ENCODE data around the gene PRKACG.
"Not testable (repeated sequence)": the region's sequence is repeated elsewhere in the genome, so short reads cannot be mapped to it uniquely, and the experiment has no call there.

PRKACG gene

DNA sequence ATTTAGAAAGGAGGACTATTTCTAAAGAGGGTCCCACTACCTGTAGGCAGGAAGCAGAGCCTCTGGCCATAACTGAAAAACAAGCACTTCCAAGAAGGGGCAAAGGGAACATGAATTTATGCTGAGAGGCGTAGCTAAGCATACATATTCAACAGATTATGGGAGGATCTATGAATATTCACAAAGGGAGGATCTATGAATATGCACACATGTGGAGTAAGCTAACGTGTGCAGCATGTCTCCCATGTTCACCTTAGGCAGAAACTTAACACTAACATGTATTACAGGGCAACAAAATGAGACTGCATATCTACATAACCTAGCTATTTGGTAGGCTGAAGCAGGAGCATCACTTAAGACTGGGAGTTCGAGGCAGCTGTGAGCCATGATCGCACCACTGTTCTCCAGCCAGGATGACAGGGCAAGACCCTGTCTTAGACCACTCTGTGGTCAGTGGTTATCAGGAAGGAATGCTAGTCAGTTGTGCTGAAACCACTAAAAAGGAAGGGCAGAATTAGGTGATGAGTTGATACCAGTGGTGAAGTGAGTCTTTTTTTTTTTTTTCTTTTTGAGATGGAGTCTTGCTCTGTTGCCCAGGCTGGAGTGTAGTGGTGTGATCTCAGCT is 42.4 kb upstream of the PRKACG start:
- H3K4me1 ChIP-seq (ENCODE audit: control insufficient read depth in 1 of 2, insufficient read depth in 2 of 2, low read length in 2 of 2) = no peaks in the 10 kb centered on the region
- no peak overlapping the region for H2BK120ac ChIP-seq (ENCODE audit: insufficient read depth, low read length, poor library complexity)
- no peak for DNase-seq
- WGBS (ENCODE audit: extremely low coverage, insufficient coverage, insufficient read length) = no CpG with 5 or more reads among the region's 4 CpGs
- no peak overlapping the region for H3K18ac ChIP-seq (ENCODE audit: low read length)
- H3K36me3 ChIP-seq (ENCODE audit: control insufficient read depth in 1 of 2, insufficient read depth in 2 of 2, low read length in 2 of 2) = peaks cover 0 to 4% of the 10 kb centered on the region in 2 experiments
- H3K27ac ChIP-seq (ENCODE audit: low read depth, low read length) = no peak overlapping the region
- no peak overlapping the region for H2AFZ ChIP-seq (ENCODE audit: insufficient read depth, low read length, poor library complexity)
- no peak overlapping the region for H3K23ac ChIP-seq (ENCODE audit: low read length)
- no peaks in the 10 kb centered on the region for H3K79me2 ChIP-seq (ENCODE audit: control insufficient read depth, insufficient read depth, low read length, poor library complexity)
- no peak overlapping the region for H3K14ac ChIP-seq (ENCODE audit: low read length)
- no peak overlapping the region for H4K8ac ChIP-seq (ENCODE audit: low read depth, low read length)
- no peaks in the 10 kb centered on the region for H3K27me3 ChIP-seq (ENCODE audit: insufficient read depth, low read length)
- no peaks in the 10 kb centered on the region for H3K9me3 ChIP-seq (ENCODE audit: insufficient read depth, low read depth, low read length)
- no peak overlapping the region for H2BK12ac ChIP-seq (ENCODE audit: low read length)
- H4K91ac ChIP-seq (ENCODE audit: low read depth, low read length) = no peak overlapping the region
- H2BK5ac ChIP-seq (ENCODE audit: low read depth, low read length, poor library complexity) = no peak overlapping the region
- H3K4me2 ChIP-seq (ENCODE audit: low read length) = no peak overlapping the region
- H3K4ac ChIP-seq (ENCODE audit: low read depth, low read length) = no peak overlapping the region
- peak overlapping the region; percentile 23 for H3K9ac ChIP-seq (ENCODE audit: low read length)
- no peak overlapping the region for H4K12ac ChIP-seq (ENCODE audit: low read depth, low read length)
- no peak overlapping the region for H2AK5ac ChIP-seq (ENCODE audit: low read length)
- H3K4me3 ChIP-seq (ENCODE audit: low read depth, low read length) = no peak overlapping the region
- H3K79me1 ChIP-seq (ENCODE audit: low read length) = no peaks in the 10 kb centered on the region

DNA sequence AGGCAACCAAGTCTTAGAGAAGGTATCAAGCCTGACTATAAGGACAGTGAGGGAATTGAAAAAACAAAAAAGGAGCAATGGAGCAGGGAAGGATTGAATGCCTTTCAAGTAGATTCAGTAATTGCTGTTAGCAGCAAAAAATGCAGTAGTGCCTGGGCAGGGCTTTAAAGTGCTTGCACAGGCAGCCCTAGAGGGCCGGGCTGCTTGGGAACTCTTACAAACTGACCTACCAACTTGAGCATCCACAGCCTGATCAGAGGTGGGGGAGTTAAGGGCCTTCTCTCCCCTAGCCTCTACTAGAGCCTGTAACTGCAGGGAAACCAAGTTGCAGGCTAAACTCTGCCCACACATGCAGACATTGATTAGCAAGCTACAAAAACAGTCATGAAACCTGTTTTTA is 41.1 kb upstream of the PRKACG start:
- H3K4me3 ChIP-seq (ENCODE audit: low read depth, low read length) = no peak overlapping the region
- H3K23ac ChIP-seq (ENCODE audit: low read length) = no peak overlapping the region
- H3K18ac ChIP-seq (ENCODE audit: low read length) = no peak overlapping the region
- H3K27ac ChIP-seq (ENCODE audit: low read depth, low read length) = no peak overlapping the region
- H2AK5ac ChIP-seq (ENCODE audit: low read length) = no peak overlapping the region
- no CpG with 5 or more reads among the region's 1 CpG for WGBS (ENCODE audit: extremely low coverage, insufficient coverage, insufficient read length)
- H3K14ac ChIP-seq (ENCODE audit: low read length) = no peak overlapping the region
- H2BK5ac ChIP-seq (ENCODE audit: low read depth, low read length, poor library complexity) = no peak overlapping the region
- no peak overlapping the region for H2BK120ac ChIP-seq (ENCODE audit: insufficient read depth, low read length, poor library complexity)
- H3K36me3 ChIP-seq (ENCODE audit: control insufficient read depth in 1 of 2, insufficient read depth in 2 of 2, low read length in 2 of 2) = peaks cover 0 to 4% of the 10 kb centered on the region in 2 experiments
- H2AFZ ChIP-seq (ENCODE audit: insufficient read depth, low read length, poor library complexity) = no peak overlapping the region
- H3K4ac ChIP-seq (ENCODE audit: low read depth, low read length) = no peak overlapping the region
- H4K8ac ChIP-seq (ENCODE audit: low read depth, low read length) = no peak overlapping the region
- H4K12ac ChIP-seq (ENCODE audit: low read depth, low read length) = no peak overlapping the region
- no peaks in the 10 kb centered on the region for H3K4me1 ChIP-seq (ENCODE audit: control insufficient read depth in 1 of 2, insufficient read depth in 2 of 2, low read length in 2 of 2)
- no peaks in the 10 kb centered on the region for H3K79me1 ChIP-seq (ENCODE audit: low read length)
- no peak overlapping the region for H3K9ac ChIP-seq (ENCODE audit: low read length)
- no peaks in the 10 kb centered on the region for H3K27me3 ChIP-seq (ENCODE audit: insufficient read depth, low read length)
- H4K91ac ChIP-seq (ENCODE audit: low read depth, low read length) = no peak overlapping the region
- H3K4me2 ChIP-seq (ENCODE audit: low read length) = no peak overlapping the region
- H2BK12ac ChIP-seq (ENCODE audit: low read length) = no peak overlapping the region
- no peak for DNase-seq
- H3K79me2 ChIP-seq (ENCODE audit: control insufficient read depth, insufficient read depth, low read length, poor library complexity) = no peaks in the 10 kb centered on the region
- no peaks in the 10 kb centered on the region for H3K9me3 ChIP-seq (ENCODE audit: insufficient read depth, low read depth, low read length)

DNA sequence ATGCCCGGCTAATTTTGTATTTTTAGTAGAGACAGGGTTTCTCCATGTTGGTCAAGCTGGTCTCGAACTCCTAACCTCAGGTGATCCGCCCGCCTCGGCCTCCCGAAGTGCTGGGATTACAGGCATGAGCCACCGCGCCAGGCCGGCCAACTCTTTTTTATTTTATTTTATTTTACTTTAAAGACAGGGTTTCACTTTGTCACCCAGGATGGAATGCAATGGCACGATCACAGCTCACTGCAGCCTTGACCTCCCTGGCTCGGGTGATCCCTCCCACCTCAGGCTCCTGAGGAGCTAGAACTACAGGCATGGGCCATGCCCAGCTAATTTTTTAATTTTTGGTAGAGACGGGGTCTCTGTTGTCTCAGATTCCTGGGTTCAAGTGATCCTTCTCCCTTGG is 37.0 kb upstream of the PRKACG start:
- not testable (repeated sequence) for H3K4me3 ChIP-seq (ENCODE audit: low read depth, low read length); H2AFZ ChIP-seq (ENCODE audit: insufficient read depth, low read length, poor library complexity); H3K4me2 ChIP-seq (ENCODE audit: low read length); H3K27ac ChIP-seq (ENCODE audit: low read depth, low read length); H3K9me3 ChIP-seq (ENCODE audit: insufficient read depth, low read depth, low read length); H3K18ac ChIP-seq (ENCODE audit: low read length); H4K8ac ChIP-seq (ENCODE audit: low read depth, low read length); H3K36me3 ChIP-seq (ENCODE audit: control insufficient read depth in 1 of 2, insufficient read depth in 2 of 2, low read length in 2 of 2); H3K14ac ChIP-seq (ENCODE audit: low read length); H3K79me2 ChIP-seq (ENCODE audit: control insufficient read depth, insufficient read depth, low read length, poor library complexity); H3K9ac ChIP-seq (ENCODE audit: low read length); H2AK5ac ChIP-seq (ENCODE audit: low read length); H2BK12ac ChIP-seq (ENCODE audit: low read length); H4K12ac ChIP-seq (ENCODE audit: low read depth, low read length); H3K4ac ChIP-seq (ENCODE audit: low read depth, low read length); H4K91ac ChIP-seq (ENCODE audit: low read depth, low read length); H3K4me1 ChIP-seq (ENCODE audit: control insufficient read depth in 1 of 2, insufficient read depth in 2 of 2, low read length in 2 of 2); DNase-seq; H3K27me3 ChIP-seq (ENCODE audit: insufficient read depth, low read length); H2BK120ac ChIP-seq (ENCODE audit: insufficient read depth, low read length, poor library complexity); H3K79me1 ChIP-seq (ENCODE audit: low read length); H3K23ac ChIP-seq (ENCODE audit: low read length); H2BK5ac ChIP-seq (ENCODE audit: low read depth, low read length, poor library complexity)
- WGBS (ENCODE audit: extremely low coverage, insufficient coverage, insufficient read length) = no CpG with 5 or more reads among the region's 12 CpGs

DNA sequence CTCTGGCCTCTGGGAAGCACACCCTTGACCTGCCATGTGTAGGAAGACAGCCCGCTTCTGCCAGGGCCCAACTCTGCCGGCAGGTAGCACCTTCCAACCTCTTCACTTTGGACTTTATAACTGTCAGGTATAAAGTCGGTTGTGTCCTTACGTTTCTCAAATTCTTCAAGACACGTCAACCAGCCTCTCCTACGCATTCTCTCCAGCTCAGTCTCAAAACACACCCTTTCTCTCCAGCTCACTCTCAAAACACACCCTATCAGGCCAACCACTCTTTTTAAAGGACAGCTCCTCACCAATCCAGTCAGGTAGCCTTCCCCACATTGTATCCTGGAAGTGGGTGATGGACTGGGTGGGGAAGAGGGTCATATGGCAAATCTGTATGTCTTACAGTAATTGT is 35.2 kb upstream of the PRKACG start:
- Histone ChIP-seq H3K23ac (ENCODE audit: low read length) (no peak overlapping the region), H3K9ac (ENCODE audit: low read length) (no peak overlapping the region), H3K9me3 (ENCODE audit: insufficient read depth, low read depth, low read length) (no peaks in the 10 kb centered on the region), H4K8ac (ENCODE audit: low read depth, low read length) (no peak overlapping the region), H3K79me1 (ENCODE audit: low read length) (peaks cover 2% of the 10 kb centered on the region), H2AFZ (ENCODE audit: insufficient read depth, low read length, poor library complexity) (no peak overlapping the region), H3K4ac (ENCODE audit: low read depth, low read length) (no peak overlapping the region), H3K4me1 (ENCODE audit: control insufficient read depth in 1 of 2, insufficient read depth in 2 of 2, low read length in 2 of 2) (peaks cover 11 to 13% of the 10 kb centered on the region in 2 experiments), H3K4me3 (ENCODE audit: low read depth, low read length) (no peak overlapping the region), H4K12ac (ENCODE audit: low read depth, low read length) (no peak overlapping the region), H3K27ac (ENCODE audit: low read depth, low read length) (no peak overlapping the region), H4K91ac (ENCODE audit: low read depth, low read length) (no peak overlapping the region), H3K27me3 (ENCODE audit: insufficient read depth, low read length) (no peaks in the 10 kb centered on the region), H2BK12ac (ENCODE audit: low read length) (no peak overlapping the region), H2BK120ac (ENCODE audit: insufficient read depth, low read length, poor library complexity) (no peak overlapping the region), H3K18ac (ENCODE audit: low read length) (no peak overlapping the region), H2BK5ac (ENCODE audit: low read depth, low read length, poor library complexity) (no peak overlapping the region), H3K79me2 (ENCODE audit: control insufficient read depth, insufficient read depth, low read length, poor library complexity) (no peaks in the 10 kb centered on the region), H3K4me2 (ENCODE audit: low read length) (no peak overlapping the region), H3K36me3 (ENCODE audit: control insufficient read depth in 1 of 2, insufficient read depth in 2 of 2, low read length in 2 of 2) (peaks cover 3% of the 10 kb centered on the region in 2 experiments), H3K14ac (ENCODE audit: low read length) (no peak overlapping the region), H2AK5ac (ENCODE audit: low read length) (no peak overlapping the region)
- DNase-seq = no peak
- WGBS (ENCODE audit: extremely low coverage, insufficient coverage, insufficient read length) = no CpG with 5 or more reads among the region's 6 CpGs

All from trophoblast cell (in vitro differentiated cells and primary cell).